WTC11 (cell line): ENCODE data around the gene ACTA2.

Experiments
- AFF4 ChIP-seq: sonication (generic); formaldehyde crosslinking; IDR thresholded peaks from 2 replicates; pipeline ENCODE4 v1.8.1; 2023; ENCODE audit warnings: mild to moderate bottlenecking, missing genetic modification reagents, borderline replicate concordance
- ATF6 ChIP-seq: sonication (generic); formaldehyde crosslinking; IDR thresholded peaks from 2 replicates; pipeline ENCODE4 v1.8.1; 2023; ENCODE audit warnings: mild to moderate bottlenecking, missing genetic modification reagents
- CREB1 ChIP-seq: sonication (generic); formaldehyde crosslinking; IDR thresholded peaks from 2 replicates; pipeline ENCODE4 v1.8.0; 2023; ENCODE audit warnings: mild to moderate bottlenecking, missing genetic modification reagents
- CTCF ChIP-seq: fragments of 200-600 bp; IDR thresholded peaks from 2 replicates; pipeline ENCODE4 v1.8.0; 2022; ENCODE audit warnings: antibody characterized with exemption
- FOXP1 ChIP-seq: sonication (generic); formaldehyde crosslinking; IDR thresholded peaks from 2 replicates; pipeline ENCODE4 v1.8.0; 2022; ENCODE audit warnings: missing genetic modification reagents, mild to moderate bottlenecking, moderate library complexity, borderline replicate concordance
- MAX ChIP-seq: sonication (generic); formaldehyde crosslinking; IDR thresholded peaks from 2 replicates; pipeline ENCODE4 v1.8.0; 2022; ENCODE audit warnings: mild to moderate bottlenecking, missing genetic modification reagents
- NFYB ChIP-seq: sonication (generic); formaldehyde crosslinking; conservative IDR thresholded peaks from 2 replicates; pipeline ENCODE4 v1.8.0; 2022; ENCODE audit warnings: low read depth, missing genetic modification reagents
- NR2C2 ChIP-seq: sonication (generic); formaldehyde crosslinking; IDR thresholded peaks from 2 replicates; pipeline ENCODE4 v1.8.0; 2022; ENCODE audit warnings: mild to moderate bottlenecking, missing genetic modification reagents
- SP1 ChIP-seq: sonication (generic); formaldehyde crosslinking; conservative IDR thresholded peaks from 2 replicates; pipeline ENCODE4 v1.8.1; 2022; ENCODE audit warnings: missing genetic modification reagents
- STAT6 ChIP-seq: sonication (generic); formaldehyde crosslinking; conservative IDR thresholded peaks from 2 replicates; pipeline ENCODE4 v1.8.1; 2023; ENCODE audit warnings: mild to moderate bottlenecking, low read depth, missing genetic modification reagents, moderate library complexity
- USF2 ChIP-seq: sonication (generic); formaldehyde crosslinking; IDR thresholded peaks from 2 replicates; pipeline ENCODE4 v1.8.1; 2023; ENCODE audit warnings: mild to moderate bottlenecking, missing genetic modification reagents, moderate library complexity
- TF ChIP-seq, protein P1 (sequence below): sonication (generic); formaldehyde crosslinking; IDR thresholded peaks from 2 replicates; pipeline ENCODE4 v1.8.0; 2023; ENCODE audit warnings: mild to moderate bottlenecking, missing genetic modification reagents
- TF ChIP-seq, protein P2 (sequence below): sonication (generic); formaldehyde crosslinking; IDR thresholded peaks from 2 replicates; pipeline ENCODE4 v1.8.0; 2023; ENCODE audit warnings: missing genetic modification reagents

- TF ChIP-seq SP1 (CRISPR knock-in tag) = no peak
- no peak for TF ChIP-seq CTCF
- no peak for TF ChIP-seq FOXP1
- TF ChIP-seq STAT6 (CRISPR knock-in tag) = no peak
- no peak for TF ChIP-seq MAX (CRISPR knock-in tag)
- no peak for TF ChIP-seq ATF6
- TF ChIP-seq, protein P1, sequence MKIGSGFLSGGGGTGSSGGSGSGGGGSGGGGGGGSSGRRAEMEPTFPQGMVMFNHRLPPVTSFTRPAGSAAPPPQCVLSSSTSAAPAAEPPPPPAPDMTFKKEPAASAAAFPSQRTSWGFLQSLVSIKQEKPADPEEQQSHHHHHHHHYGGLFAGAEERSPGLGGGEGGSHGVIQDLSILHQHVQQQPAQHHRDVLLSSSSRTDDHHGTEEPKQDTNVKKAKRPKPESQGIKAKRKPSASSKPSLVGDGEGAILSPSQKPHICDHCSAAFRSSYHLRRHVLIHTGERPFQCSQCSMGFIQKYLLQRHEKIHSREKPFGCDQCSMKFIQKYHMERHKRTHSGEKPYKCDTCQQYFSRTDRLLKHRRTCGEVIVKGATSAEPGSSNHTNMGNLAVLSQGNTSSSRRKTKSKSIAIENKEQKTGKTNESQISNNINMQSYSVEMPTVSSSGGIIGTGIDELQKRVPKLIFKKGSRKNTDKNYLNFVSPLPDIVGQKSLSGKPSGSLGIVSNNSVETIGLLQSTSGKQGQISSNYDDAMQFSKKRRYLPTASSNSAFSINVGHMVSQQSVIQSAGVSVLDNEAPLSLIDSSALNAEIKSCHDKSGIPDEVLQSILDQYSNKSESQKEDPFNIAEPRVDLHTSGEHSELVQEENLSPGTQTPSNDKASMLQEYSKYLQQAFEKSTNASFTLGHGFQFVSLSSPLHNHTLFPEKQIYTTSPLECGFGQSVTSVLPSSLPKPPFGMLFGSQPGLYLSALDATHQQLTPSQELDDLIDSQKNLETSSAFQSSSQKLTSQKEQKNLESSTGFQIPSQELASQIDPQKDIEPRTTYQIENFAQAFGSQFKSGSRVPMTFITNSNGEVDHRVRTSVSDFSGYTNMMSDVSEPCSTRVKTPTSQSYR = no peak
- TF ChIP-seq NR2C2 (CRISPR knock-in tag) = no peak
- no peak for TF ChIP-seq AFF4 (CRISPR knock-in tag)
- no peak for TF ChIP-seq NFYB (CRISPR knock-in tag)
- TF ChIP-seq, protein P2, sequence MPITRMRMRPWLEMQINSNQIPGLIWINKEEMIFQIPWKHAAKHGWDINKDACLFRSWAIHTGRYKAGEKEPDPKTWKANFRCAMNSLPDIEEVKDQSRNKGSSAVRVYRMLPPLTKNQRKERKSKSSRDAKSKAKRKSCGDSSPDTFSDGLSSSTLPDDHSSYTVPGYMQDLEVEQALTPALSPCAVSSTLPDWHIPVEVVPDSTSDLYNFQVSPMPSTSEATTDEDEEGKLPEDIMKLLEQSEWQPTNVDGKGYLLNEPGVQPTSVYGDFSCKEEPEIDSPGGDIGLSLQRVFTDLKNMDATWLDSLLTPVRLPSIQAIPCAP (CRISPR knock-in tag) = no peak
- no peak for TF ChIP-seq USF2
- TF ChIP-seq CREB1 (CRISPR knock-in tag) = no peak
These were observed 48.9 kb downstream of the ACTA2 start for GRCh38 chr10:88903715-88904114.
